Esophagus squamous epithelium (tissue), 5 donors: ENCODE data around the gene TUBA4A. TPM values are rescaled to one million over a fixed set of nuclear protein-coding genes. Genes with fewer than 3 reads are reported as not detected.
"Not testable (repeated sequence)": the region's sequence is repeated elsewhere in the genome, so short reads cannot be mapped to it uniquely, and the experiment has no call there.

ENCODE experiments used
- DNase-seq: peaks from one replicate; lab custom pipeline; 2025; lab: John Stamatoyannopoulos, UW
- H3K27ac ChIP-seq, 4 donors: fragments of 200-600 bp; sonication (generic); one replicate each; pipeline ENCODE4 v1.5.1; 2016 to 2019; ENCODE audit warnings: mild to moderate bottlenecking in 1 of 4
- H3K27me3 ChIP-seq, 4 donors: fragments of 200-600 bp; sonication (generic); 1 replicate in 3 of 4; 2 replicates in 1 of 4; pipeline versions ENCODE4 v1.5.1 to v1.6.0; 2017 to 2021; ENCODE audit warnings: antibody characterized with exemption in 1 of 4
- H3K36me3 ChIP-seq, 3 donors: fragments of 200-600 bp; sonication (generic); one replicate each; pipeline ENCODE4 v1.5.1; 2016 to 2019
- H3K4me1 ChIP-seq, 3 donors: fragments of 200-600 bp; sonication (generic); one replicate each; pipeline ENCODE4 v1.5.1; 2017 to 2019
- H3K4me3 ChIP-seq, 4 donors: fragments of 200-600 bp; sonication (generic); 1 replicate in 3 of 4; 2 replicates in 1 of 4; pipeline ENCODE4 v1.5.1; 2016 to 2019; ENCODE audit warnings: mild to moderate bottlenecking in 2 of 4, moderate library complexity in 1 of 4
- H3K9me3 ChIP-seq, 3 donors: fragments of 200-600 bp; sonication (generic); one replicate each; pipeline ENCODE4 v1.5.1; 2016 to 2019
- CTCF ChIP-seq, 6 experiments: fragments of 450-650 bp in 4 of 6; fragments of 200-600 bp in 2 of 6; sonication (generic) in 2 of 6; IDR thresholded peaks; one replicate each; pipeline ENCODE4 v1.5.1; 2016 to 2019; ENCODE audit warnings: antibody characterized with exemption in 6 of 6, mild to moderate bottlenecking in 4 of 6, moderate library complexity in 4 of 6
- POLR2A ChIP-seq, 4 donors: fragments of 450-650 bp; IDR thresholded peaks; one replicate each; pipeline ENCODE4 v1.6.1; 2017; ENCODE audit warnings: antibody characterized with exemption in 4 of 4, mild to moderate bottlenecking in 4 of 4, moderate library complexity in 3 of 4
- WGBS, 2 donors: methylation state at CpG; one replicate each; pipeline ENCODE4 v1.1.5; 2018; 5-methylcytosine and 5-hydroxymethylcytosine counted together
- intact Hi-C: fragments of 100-400 bp; cut with DNase I; formaldehyde crosslinking; loops from one replicate; pipeline ENCODE4 v1.15.0; 2022
- total RNA-seq, 4 donors: library from RNA; depleted of rRNA; stranded (reverse); fragments of >200 nt; gene quantifications; one replicate each; pipeline ENCODE4 v1.1.0, GENCODE V29; 2016
- donor health status: DM: yes; HTN: yes; CAD: no.

Gene TUBA4A
- total RNA-seq, 4 donors from 2014 or later: 104 to 258 (median 169) TPM

- DNase-seq: no peak
- Histone ChIP-seq H3K9me3 (no peaks in the 10 kb centered on the region), H3K36me3 (no peaks in the 10 kb centered on the region), H3K4me1 (peaks cover 0 to 24% (median 6%) of the 10 kb centered on the region in 3 donors), H3K4me3 (no peak overlapping the region), H3K27ac (no peak overlapping the region), H3K27me3 (no peaks in the 10 kb centered on the region)
- 38 to 91% methylated on average over 3 to 6 of the region's 8 CpGs for WGBS, 2 donors
- TF ChIP-seq POLR2A (IDR thresholded peaks at IDR 0.05) (no peak), CTCF (IDR thresholded peaks at IDR 0.05) (no peak)
- intact Hi-C loops: no loop called here
These were observed 15.8 kb upstream of the TUBA4A start for GRCh38 chr2:219269362-219270054.

GRCh38 chr2:219268294-219268693 lies 14.6 kb upstream of the TUBA4A start:
- DNase-seq: no peak
- TF ChIP-seq POLR2A (IDR thresholded peaks at IDR 0.05) (no peak), CTCF (IDR thresholded peaks at IDR 0.05) (no peak)
- WGBS, 2 donors: 60 to 100% methylated on average over 1 of the region's 2 CpGs

DNA sequence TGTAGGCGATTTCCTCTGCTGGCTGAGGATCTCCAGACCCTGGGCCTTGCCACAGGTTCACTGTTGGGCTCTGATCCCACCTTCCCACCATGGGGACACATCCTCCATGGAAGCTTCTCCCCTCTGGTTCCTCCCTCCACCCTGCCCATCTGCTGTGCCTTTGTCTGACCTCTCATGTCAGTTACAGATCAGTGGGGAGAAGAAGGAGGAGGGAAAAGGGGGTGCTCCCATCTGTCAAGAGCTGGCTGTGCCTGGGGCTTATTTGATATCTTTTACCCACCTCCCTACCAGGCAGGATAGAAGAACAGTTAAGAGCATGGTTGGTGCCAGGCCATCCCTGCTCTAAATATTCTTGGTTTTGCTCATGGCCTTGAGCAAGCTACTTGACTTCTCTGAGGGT lies 13.2 kb upstream of the TUBA4A start:
- TF ChIP-seq CTCF (IDR thresholded peaks at IDR 0.05) (no peak), POLR2A (IDR thresholded peaks at IDR 0.05) (no peak)
- no peak overlapping the region for H3K27ac ChIP-seq
- 85 to 100% methylated on average over 1 of the region's 1 CpG for WGBS, 2 donors

More at GRCh38 chr2:219268294-219268693, 14.6 kb upstream of the TUBA4A start:
- H3K27ac ChIP-seq: no peak overlapping the region
- H3K36me3 ChIP-seq: no peaks in the 10 kb centered on the region
- peaks cover 0 to 12% (median 0%) of the 10 kb centered on the region in 3 donors for H3K4me1 ChIP-seq
- H3K9me3 ChIP-seq: no peaks in the 10 kb centered on the region
- no peak overlapping the region for H3K4me3 ChIP-seq
- no peaks in the 10 kb centered on the region for H3K27me3 ChIP-seq
- intact Hi-C loops: no loop called here

DNA sequence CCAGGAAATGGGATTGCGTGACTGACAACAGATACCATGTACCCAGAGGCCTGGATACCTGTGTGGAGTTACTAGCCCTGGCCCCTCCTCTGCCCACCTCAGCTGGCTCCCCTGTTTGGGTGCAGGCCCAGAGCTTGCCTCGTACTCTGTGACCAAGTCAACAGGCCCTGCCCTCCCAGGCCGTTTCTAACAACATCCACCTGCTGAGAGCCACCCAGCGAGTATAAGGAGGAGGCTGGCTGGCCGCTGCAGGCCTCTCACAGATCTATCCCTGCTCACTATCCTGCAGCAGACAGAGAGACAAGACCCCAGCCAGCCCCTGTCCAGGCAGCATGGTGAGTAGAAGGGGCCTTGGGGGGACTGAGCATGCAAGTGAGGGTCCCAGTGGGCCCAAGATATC lies 12.5 kb upstream of the TUBA4A start:
- intact Hi-C loops: no loop called here
- TF ChIP-seq POLR2A (IDR thresholded peaks at IDR 0.05) (no peak), CTCF (IDR thresholded peaks at IDR 0.05) (no peak)
- Histone ChIP-seq H3K27me3 (peaks cover 0 to 7% (median 0%) of the 10 kb centered on the region in 4 donors), H3K4me3 (no peak overlapping the region), H3K36me3 (no peaks in the 10 kb centered on the region), H3K9me3 (no peaks in the 10 kb centered on the region), H3K27ac (no peak overlapping the region), H3K4me1 (peaks cover 0 to 7% (median 0%) of the 10 kb centered on the region in 3 donors)
- WGBS, 2 donors: 89% methylated on average over 3 of the region's 5 CpGs; no CpG with 5 or more reads in 1 of the 2 donors
- DNase-seq: no peak

More for the DNA sequence above, 13.2 kb upstream of the TUBA4A start:
- Histone ChIP-seq H3K27me3 (peaks cover 0 to under 1% (median 0%) of the 10 kb centered on the region in 4 donors), H3K4me1 (peaks cover 0 to 7% (median 0%) of the 10 kb centered on the region in 3 donors), H3K4me3 (no peak overlapping the region), H3K9me3 (no peaks in the 10 kb centered on the region), H3K36me3 (no peaks in the 10 kb centered on the region)
- DNase-seq: no peak
- intact Hi-C loops: no loop called here

DNA sequence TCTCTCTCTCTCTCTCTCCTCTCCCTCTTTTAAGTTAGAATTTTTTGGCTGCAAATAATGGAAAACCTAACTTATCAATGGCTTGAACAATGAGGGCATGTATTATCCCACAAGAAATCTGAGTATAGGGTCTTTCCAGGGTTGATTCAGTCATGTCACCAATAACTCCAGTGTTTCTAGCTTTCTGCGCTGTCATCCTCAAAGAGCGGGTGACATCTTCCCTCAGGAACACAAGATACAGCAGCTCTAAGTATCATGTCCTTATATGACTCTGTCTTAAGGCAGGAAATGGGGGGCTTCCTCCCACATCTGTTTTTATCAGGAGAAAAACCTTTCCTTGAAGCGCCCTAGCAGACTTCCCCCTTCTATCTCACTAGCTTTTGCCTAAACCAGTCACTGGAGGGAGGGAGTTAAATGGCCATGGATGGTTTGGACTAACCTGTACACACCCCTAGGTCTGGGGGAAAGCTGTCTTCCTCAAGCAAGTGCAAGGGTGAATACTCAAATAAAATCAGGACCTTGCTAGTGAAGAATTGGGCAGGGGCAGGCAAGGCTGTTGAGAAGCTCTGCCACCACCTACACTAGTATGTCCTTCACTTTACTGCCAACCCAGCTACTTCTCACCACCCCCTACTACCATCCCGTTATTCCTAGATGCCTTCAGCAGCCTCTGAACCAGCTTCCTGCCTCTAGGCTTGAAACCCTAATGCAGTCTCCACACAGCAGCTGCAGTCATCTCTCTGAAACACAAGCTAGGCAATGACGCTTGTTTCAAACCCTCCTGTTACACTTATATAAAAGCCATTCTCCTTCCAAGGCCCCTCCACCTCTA lies 7.5 kb upstream of the TUBA4A start:
- intact Hi-C loops: no loop called here

DNA sequence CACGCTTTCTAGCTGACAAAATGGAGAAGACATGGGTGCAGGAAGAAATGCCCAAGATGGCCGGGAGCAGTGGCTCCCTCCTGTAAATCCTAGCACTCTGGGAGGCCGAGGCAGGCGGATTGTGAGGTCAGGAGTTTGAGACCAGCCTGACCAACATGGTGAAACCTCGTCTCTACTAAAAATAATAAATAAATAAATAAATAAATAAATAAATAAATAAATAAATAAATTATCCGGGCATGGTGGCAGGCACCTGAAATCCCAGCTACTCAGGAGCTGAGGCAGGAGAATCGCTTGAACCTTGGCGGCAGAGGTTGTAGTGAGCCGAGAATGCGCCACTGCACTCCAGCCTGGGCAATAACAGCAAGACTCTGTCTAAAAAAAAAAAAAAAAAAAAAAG lies 5.2 kb upstream of the TUBA4A start:
- H3K4me3 ChIP-seq, H3K9me3 ChIP-seq, intact Hi-C loops, DNase-seq, H3K27ac ChIP-seq, H3K36me3 ChIP-seq: not testable (repeated sequence)
- H3K4me1 ChIP-seq: peaks cover 8 to 20% (median 13%) of the 10 kb centered on the region in 3 donors
- WGBS, 2 donors: 82 to 87% methylated on average over 10 of the region's 10 CpGs
- H3K27me3 ChIP-seq: peaks cover 0 to 22% (median 0%) of the 10 kb centered on the region in 4 donors

More for the DNA sequence above, 7.5 kb upstream of the TUBA4A start:
- Histone ChIP-seq H3K27ac (no peak overlapping the region), H3K4me3 (no peak overlapping the region), H3K36me3 (no peaks in the 10 kb centered on the region), H3K4me1 (no peaks in the 10 kb centered on the region), H3K9me3 (no peaks in the 10 kb centered on the region), H3K27me3 (peaks cover 0 to 22% (median 0%) of the 10 kb centered on the region in 4 donors)
- TF ChIP-seq POLR2A (IDR thresholded peaks at IDR 0.05) (no peak), CTCF (IDR thresholded peaks at IDR 0.05) (no peak)
- 63 to 71% methylated on average over 5 of the region's 5 CpGs for WGBS, 2 donors
- DNase-seq: no peak
